Ishikawa (cell line): Measurements from ENCODE around the gene CDRT4.

ENCODE experiments used
- CEBPB ChIP-seq: IDR thresholded peaks from 2 replicates; pipeline ENCODE4 v1.6.1; 2012
- CREB1 ChIP-seq: IDR thresholded peaks from 2 replicates; pipeline ENCODE4 v1.6.1; 2012; ENCODE audit warnings: low read depth
- EGR1 ChIP-seq: IDR thresholded peaks from 2 replicates; pipeline ENCODE4 v1.6.1; 2012
- EP300 ChIP-seq: IDR thresholded peaks from 2 replicates; pipeline ENCODE4 v1.6.1; 2012; ENCODE audit warnings: borderline replicate concordance
- FOXM1 ChIP-seq: IDR thresholded peaks from 2 replicates; pipeline ENCODE4 v1.6.1; 2012; ENCODE audit warnings: low read depth, borderline replicate concordance
- MAX ChIP-seq: IDR thresholded peaks from 2 replicates; pipeline ENCODE4 v1.6.1; 2012
- NFIC ChIP-seq: IDR thresholded peaks from 2 replicates; pipeline ENCODE4 v1.6.1; 2012
- RAD21 ChIP-seq: IDR thresholded peaks from 2 replicates; pipeline ENCODE4 v1.6.1; 2012; ENCODE audit warnings: low read depth
- REST ChIP-seq: IDR thresholded peaks from 2 replicates; pipeline ENCODE4 v1.6.1; 2012; ENCODE audit warnings: low read depth, mild to moderate bottlenecking
- TAF1 ChIP-seq: IDR thresholded peaks from 2 replicates; pipeline ENCODE4 v1.6.1; 2012; ENCODE audit warnings: low read depth, mild to moderate bottlenecking
- TCF12 ChIP-seq: IDR thresholded peaks from 2 replicates; pipeline ENCODE4 v1.6.1; 2012; ENCODE audit warnings: low read depth
- TEAD4 ChIP-seq: IDR thresholded peaks from 2 replicates; pipeline ENCODE4 v1.6.1; 2012
- USF1 ChIP-seq: IDR thresholded peaks from 2 replicates; pipeline ENCODE4 v1.6.1; 2012
- YY1 ChIP-seq: IDR thresholded peaks from 2 replicates; pipeline ENCODE4 v1.6.1; 2012; ENCODE audit warnings: low read depth
- ZBTB7A ChIP-seq: IDR thresholded peaks from 2 replicates; pipeline ENCODE4 v1.6.1; 2012; ENCODE audit warnings: low read depth

Gene CDRT4

GRCh38 chr17:15422392-15422965 is 44.9 kb downstream of the CDRT4 start:
- TF ChIP-seq RAD21 (no peak), YY1 (no peak), TAF1 (no peak), EP300 (no peak), TEAD4 (no peak), USF1 (no peak), FOXM1 (no peak), ZBTB7A (no peak), EGR1 (no peak), REST (no peak), CEBPB (no peak), CREB1 (no peak), TCF12 (no peak), NFIC (no peak), MAX (no peak)

GRCh38 chr17:15418781-15419180 is 48.6 kb downstream of the CDRT4 start:
- TF ChIP-seq ZBTB7A (no peak), REST (no peak), CREB1 (no peak), TAF1 (no peak), RAD21 (no peak), CEBPB (no peak), MAX (no peak), YY1 (no peak), NFIC (no peak), EGR1 (no peak), TEAD4 (no peak), FOXM1 (no peak), TCF12 (no peak), EP300 (no peak), USF1 (no peak)

- no peak for TF ChIP-seq EP300
- TF ChIP-seq ZBTB7A, result no peak
- TF ChIP-seq NFIC, result no peak
- no peak for TF ChIP-seq MAX
- TF ChIP-seq TAF1, result no peak
- no peak for TF ChIP-seq FOXM1
- TF ChIP-seq CEBPB, result no peak
- TF ChIP-seq CREB1, result no peak
- no peak for TF ChIP-seq TCF12
- no peak for TF ChIP-seq TEAD4
These were observed 52.7 kb downstream of the CDRT4 start for GRCh38 chr17:15414532-15415306.

GRCh38 chr17:15413101-15413771 is 54.2 kb downstream of the CDRT4 start:
- TF ChIP-seq TEAD4, result no peak
- no peak for TF ChIP-seq FOXM1
- no peak for TF ChIP-seq CEBPB
- no peak for TF ChIP-seq NFIC
- TF ChIP-seq YY1, result no peak
- no peak for TF ChIP-seq EGR1

GRCh38 chr17:15412606-15413005 is 54.8 kb downstream of the CDRT4 start:
- TF ChIP-seq EGR1 (no peak), EP300 (no peak), TAF1 (no peak)
